Glutamatergic neuron (in vitro differentiated cells): ENCODE results near the gene SUPT20HL2. TPM values are rescaled to one million over a fixed set of nuclear protein-coding genes. Genes with fewer than 3 reads are reported as not detected.
"Not testable (repeated sequence)": the region's sequence is repeated elsewhere in the genome, so short reads cannot be mapped to it uniquely, and the experiment has no call there.

ENCODE experiments used
- DNase-seq: peaks from one replicate; pipeline ENCODE4 v3.0.0; 2022
- H3K27ac Mint-ChIP-seq: one replicate; pipeline ENCODE4 v1.8.0; 2020; ENCODE audit warnings: mild to moderate bottlenecking, mixed read lengths, inconsistent platforms; ENCODE audit not compliant: unreplicated experiment
- H3K27me3 Mint-ChIP-seq: one replicate; pipeline ENCODE4 v1.8.0; 2020; ENCODE audit warnings: mild to moderate bottlenecking, moderate library complexity, mixed read lengths, inconsistent platforms; ENCODE audit not compliant: unreplicated experiment
- H3K36me3 Mint-ChIP-seq: one replicate; pipeline ENCODE4 v1.8.0; 2020; ENCODE audit warnings: mild to moderate bottlenecking, mixed read lengths, inconsistent platforms; ENCODE audit not compliant: unreplicated experiment
- H3K4me1 Mint-ChIP-seq: one replicate; pipeline ENCODE4 v1.8.0; 2020; ENCODE audit warnings: mild to moderate bottlenecking, low read depth, mixed read lengths, inconsistent platforms; ENCODE audit not compliant: unreplicated experiment
- H3K4me3 Mint-ChIP-seq: one replicate; pipeline ENCODE4 v1.8.0; 2020; ENCODE audit warnings: mild to moderate bottlenecking, mixed read lengths, inconsistent platforms; ENCODE audit not compliant: unreplicated experiment
- H3K9me3 Mint-ChIP-seq: one replicate; pipeline ENCODE4 v1.8.0; 2020; ENCODE audit warnings: mild to moderate bottlenecking, moderate library complexity, mixed read lengths, inconsistent platforms; ENCODE audit not compliant: unreplicated experiment
- CTCF ChIP-seq: fragments of 200-600 bp; sonication (generic); IDR thresholded peaks from one replicate; pipeline ENCODE4 v1.5.0; 2021; ENCODE audit not compliant: partially characterized antibody, unreplicated experiment
- total RNA-seq: library from RNA; stranded (reverse); fragmentation: NEBNext Ultra II Directional; extraction: Animal tissue kit (Norgen Biotek cat#: 25700); gene quantifications from one replicate; pipeline ENCODE4 v1.2.1, GENCODE V29; 2021; ENCODE audit not compliant: unreplicated experiment

Gene SUPT20HL2
- total RNA-seq, 1 donor from 2014 or later = 0.22 TPM

GRCh38 chrX:24325231-24325630 lies 11.4 kb upstream of the SUPT20HL2 start:
- Mint-ChIP-seq H3K9me3 (no peaks in the 10 kb centered on the region), H3K27me3 (no peaks in the 10 kb centered on the region), H3K27ac (no peak overlapping the region), H3K4me3 (no peak overlapping the region), H3K4me1 (no peaks in the 10 kb centered on the region), H3K36me3 (no peaks in the 10 kb centered on the region)
- no peak for TF ChIP-seq CTCF
- no peak for DNase-seq

- Mint-ChIP-seq H3K4me3 (no peak overlapping the region), H3K27me3 (no peaks in the 10 kb centered on the region), H3K4me1 (no peaks in the 10 kb centered on the region), H3K27ac (no peak overlapping the region), H3K9me3 (no peaks in the 10 kb centered on the region), H3K36me3 (no peaks in the 10 kb centered on the region)
- TF ChIP-seq CTCF = no peak
- no peak for DNase-seq
Observed at GRCh38 chrX:24321741-24322395, 8.0 kb upstream of the SUPT20HL2 start.

- H3K27ac Mint-ChIP-seq = no peak overlapping the region
- no peak overlapping the region for H3K4me3 Mint-ChIP-seq
- DNase-seq = no peak
- H3K9me3 Mint-ChIP-seq = no peaks in the 10 kb centered on the region
- H3K4me1 Mint-ChIP-seq = no peaks in the 10 kb centered on the region
- no peaks in the 10 kb centered on the region for H3K27me3 Mint-ChIP-seq
- TF ChIP-seq CTCF = no peak
- H3K36me3 Mint-ChIP-seq = no peaks in the 10 kb centered on the region
Observed at GRCh38 chrX:24317567-24317966, 3.7 kb upstream of the SUPT20HL2 start.

GRCh38 chrX:24316111-24316510 lies 2.2 kb upstream of the SUPT20HL2 start:
- no peak overlapping the region for H3K27ac Mint-ChIP-seq
- no peaks in the 10 kb centered on the region for H3K4me1 Mint-ChIP-seq
- no peak for TF ChIP-seq CTCF
- H3K36me3 Mint-ChIP-seq = no peaks in the 10 kb centered on the region
- H3K27me3 Mint-ChIP-seq = no peaks in the 10 kb centered on the region
- H3K9me3 Mint-ChIP-seq = no peaks in the 10 kb centered on the region
- no peak for DNase-seq
- no peak overlapping the region for H3K4me3 Mint-ChIP-seq

GRCh38 chrX:24312249-24312607 lies 1.6 kb downstream of the SUPT20HL2 start:
- not testable (repeated sequence) for H3K36me3 Mint-ChIP-seq, H3K4me1 Mint-ChIP-seq, H3K27ac Mint-ChIP-seq, H3K27me3 Mint-ChIP-seq, DNase-seq, H3K4me3 Mint-ChIP-seq, H3K9me3 Mint-ChIP-seq

- not testable (repeated sequence) for H3K4me3 Mint-ChIP-seq, H3K27ac Mint-ChIP-seq, H3K9me3 Mint-ChIP-seq, DNase-seq, H3K36me3 Mint-ChIP-seq, H3K27me3 Mint-ChIP-seq, H3K4me1 Mint-ChIP-seq
Observed at GRCh38 chrX:24311507-24312248, 2.2 kb downstream of the SUPT20HL2 start.

GRCh38 chrX:24310916-24311315 lies 3.0 kb downstream of the SUPT20HL2 start:
- not testable (repeated sequence) for H3K9me3 Mint-ChIP-seq, H3K27me3 Mint-ChIP-seq, H3K27ac Mint-ChIP-seq, H3K4me1 Mint-ChIP-seq, H3K36me3 Mint-ChIP-seq, H3K4me3 Mint-ChIP-seq, DNase-seq

- H3K9me3 Mint-ChIP-seq, H3K27ac Mint-ChIP-seq, H3K4me1 Mint-ChIP-seq, H3K36me3 Mint-ChIP-seq, H3K4me3 Mint-ChIP-seq, DNase-seq, H3K27me3 Mint-ChIP-seq: not testable (repeated sequence)
Observed at GRCh38 chrX:24309580-24310374, 4.1 kb downstream of the SUPT20HL2 start.
